HEK293T (cell line): ENCODE measurements around the gene TMC1.
"Not testable (repeated sequence)": the region's sequence is repeated elsewhere in the genome, so short reads cannot be mapped to it uniquely, and the experiment has no call there.

Experiments
- CTCF ChIA-PET: fragments of 350-600 bp; formaldehyde crosslinking; extraction: SDS; loops from one replicate; lab custom pipeline; 2021; ENCODE audit warnings: antibody characterized with exemption, inconsistent platforms; lab: Yijun Ruan, JAX
- POLR2A ChIA-PET: fragments of 350-600 bp; formaldehyde crosslinking; extraction: SDS; loops from one replicate; lab custom pipeline; 2020; ENCODE audit warnings: antibody characterized with exemption, inconsistent platforms; lab: Yijun Ruan, JAX
- DNase-seq: peaks from one replicate; pipeline ENCODE4 v3.0.0; 2012; ENCODE audit warnings: mixed read lengths; ENCODE audit errors: extremely low spot score
- ARNT ChIP-seq: fragments of 450-650 bp; IDR thresholded peaks from 2 replicates; pipeline ENCODE4 v1.6.1; 2017; ENCODE audit warnings: mild to moderate bottlenecking
- BHLHE40 ChIP-seq: fragments of 450-650 bp; IDR thresholded peaks from 2 replicates; pipeline ENCODE4 v1.6.1; 2016; ENCODE audit warnings: mild to moderate bottlenecking, moderate library complexity, borderline replicate concordance
- CTBP1 ChIP-seq: fragments of 450-650 bp; IDR thresholded peaks from 2 replicates; pipeline ENCODE4 v1.6.1; 2016; ENCODE audit warnings: borderline replicate concordance
- ELF4 ChIP-seq: fragments of 450-650 bp; IDR thresholded peaks from 2 replicates; pipeline ENCODE4 v1.6.1; 2017; ENCODE audit warnings: antibody characterized with exemption
- FOXA1 ChIP-seq: fragments of 450-650 bp; IDR thresholded peaks from 2 replicates; pipeline ENCODE4 v1.6.1; 2016; ENCODE audit warnings: mild to moderate bottlenecking
- FOXK2 ChIP-seq: fragments of 450-650 bp; IDR thresholded peaks from 2 replicates; pipeline ENCODE4 v1.6.1; 2016; ENCODE audit warnings: mild to moderate bottlenecking
- FOXM1 ChIP-seq: fragments of 450-650 bp; IDR thresholded peaks from 2 replicates; pipeline ENCODE4 v1.6.1; 2017; ENCODE audit warnings: mild to moderate bottlenecking, borderline replicate concordance
- HDGF ChIP-seq: fragments of 450-650 bp; IDR thresholded peaks from 2 replicates; pipeline ENCODE4 v1.6.1; 2017; ENCODE audit warnings: antibody characterized with exemption, borderline replicate concordance
- L3MBTL2 ChIP-seq: fragments of 450-650 bp; conservative IDR thresholded peaks from 2 replicates; pipeline ENCODE4 v1.6.1; 2016; ENCODE audit warnings: mild to moderate bottlenecking
- LEF1 ChIP-seq: fragments of 450-650 bp; IDR thresholded peaks from 2 replicates; pipeline ENCODE4 v1.6.1; 2017; ENCODE audit warnings: mild to moderate bottlenecking, borderline replicate concordance
- NFRKB ChIP-seq: fragments of 450-650 bp; IDR thresholded peaks from 2 replicates; pipeline ENCODE4 v1.6.1; 2016; ENCODE audit warnings: mild to moderate bottlenecking, moderate library complexity
- PKNOX1 ChIP-seq: fragments of 450-650 bp; IDR thresholded peaks from 2 replicates; pipeline ENCODE4 v1.6.1; 2016
- SP1 ChIP-seq: fragments of 450-650 bp; IDR thresholded peaks from 2 replicates; pipeline ENCODE4 v1.6.1; 2017
- SUZ12 ChIP-seq: fragments of 450-650 bp; IDR thresholded peaks from 2 replicates; pipeline ENCODE4 v1.6.1; 2016; ENCODE audit warnings: mild to moderate bottlenecking
- TARDBP ChIP-seq: fragments of 450-650 bp; IDR thresholded peaks from 2 replicates; pipeline ENCODE4 v1.6.1; 2016
- ZNF384 ChIP-seq: fragments of 450-650 bp; IDR thresholded peaks from 2 replicates; pipeline ENCODE4 v1.6.1; 2016

Gene TMC1

GRCh38 chr9:72478966-72479365 lies 42.4 kb upstream of the TMC1 start:
- no peak for TF ChIP-seq ARNT
- no peak for TF ChIP-seq SP1
- TF ChIP-seq CTBP1 = no peak
- no peak for TF ChIP-seq ELF4
- no peak for TF ChIP-seq BHLHE40
- TF ChIP-seq NFRKB = no peak
- TF ChIP-seq FOXK2 = no peak
- no peak for TF ChIP-seq SUZ12
- TF ChIP-seq PKNOX1 = no peak
- no peak for TF ChIP-seq FOXM1
- TF ChIP-seq LEF1 = no peak
- no peak for TF ChIP-seq L3MBTL2
- TF ChIP-seq FOXA1 = no peak
- no peak for TF ChIP-seq ZNF384
- TF ChIP-seq TARDBP = no peak
- TF ChIP-seq HDGF = no peak
- no peak for DNase-seq
- POLR2A ChIA-PET = interaction anchor here (0.9 kb wide), 1 partner anchor 114 kb away, joined by 3 read pairs; the partner anchor contains the start of gene ZFAND5
- CTCF ChIA-PET = interaction anchor here (0.6 kb wide), 1 partner anchor 27 kb away, joined by 3 read pairs; no protein-coding TSS in a partner anchor

GRCh38 chr9:72480261-72480660 lies 41.1 kb upstream of the TMC1 start:
- POLR2A ChIA-PET, CTCF ChIA-PET, DNase-seq: not testable (repeated sequence)

GRCh38 chr9:72480921-72481320 lies 40.5 kb upstream of the TMC1 start:
- POLR2A ChIA-PET = no interaction called here
- TF ChIP-seq FOXK2 (no peak), FOXA1 (no peak), LEF1 (no peak), HDGF (no peak), L3MBTL2 (no peak), SUZ12 (no peak), ELF4 (no peak), SP1 (no peak), CTBP1 (no peak), ARNT (no peak), ZNF384 (no peak), NFRKB (no peak), PKNOX1 (no peak), FOXM1 (no peak), BHLHE40 (no peak), TARDBP (no peak)
- CTCF ChIA-PET = no interaction called here
- DNase-seq = no peak

GRCh38 chr9:72485821-72486593 lies 35.4 kb upstream of the TMC1 start:
- no peak for DNase-seq
- TF ChIP-seq HDGF (no peak), SP1 (no peak), ELF4 (no peak), L3MBTL2 (no peak), FOXM1 (no peak), ARNT (no peak), CTBP1 (no peak), FOXK2 (no peak), BHLHE40 (no peak), TARDBP (no peak), LEF1 (no peak), PKNOX1 (no peak), NFRKB (no peak), SUZ12 (no peak), ZNF384 (no peak), FOXA1 (no peak)
- ChIA-PET POLR2A (no interaction called here), CTCF (no interaction called here)

GRCh38 chr9:72486594-72486955 lies 34.8 kb upstream of the TMC1 start:
- TF ChIP-seq ZNF384 (no peak), SUZ12 (no peak), FOXM1 (no peak), TARDBP (no peak), ARNT (no peak), FOXK2 (no peak), LEF1 (no peak), FOXA1 (no peak), CTBP1 (no peak), BHLHE40 (no peak), SP1 (no peak), HDGF (no peak), PKNOX1 (no peak), L3MBTL2 (no peak), NFRKB (no peak)
- DNase-seq = no peak
- CTCF ChIA-PET = no interaction called here
- POLR2A ChIA-PET = no interaction called here

GRCh38 chr9:72487665-72488064 lies 33.7 kb upstream of the TMC1 start:
- CTCF ChIA-PET, POLR2A ChIA-PET, DNase-seq: not testable (repeated sequence)
